ENCODE results near the gene MPIG6B.

The MPIG6B gene

GRCh38 chr6:31750411-31751022 lies 27.3 kb downstream of the MPIG6B start:
- peak; percentile 38 for DNase-seq (ENCODE audit: low read depth)
- H3K4me3 ChIP-seq (ENCODE audit: low read depth, low read length): no peak overlapping the region
- no peak for TF ChIP-seq CTCF (conservative IDR thresholded peaks at IDR 0.05; ENCODE audit: low read depth, low read length)

- TF ChIP-seq CTCF (conservative IDR thresholded peaks at IDR 0.05; ENCODE audit: low read depth, low read length): no peak
- no peak overlapping the region for H3K4me3 ChIP-seq (ENCODE audit: low read depth, low read length)
- DNase-seq (ENCODE audit: low read depth): peak; percentile 75
Measured at GRCh38 chr6:31752739-31753319, 29.7 kb downstream of the MPIG6B start.

GRCh38 chr6:31758281-31758680 lies 35.1 kb downstream of the MPIG6B start:
- no peak overlapping the region for H3K4me3 ChIP-seq (ENCODE audit: low read depth, low read length)
- TF ChIP-seq CTCF (conservative IDR thresholded peaks at IDR 0.05; ENCODE audit: low read depth, low read length): no peak

GRCh38 chr6:31760790-31761189 lies 37.6 kb downstream of the MPIG6B start:
- no peak for DNase-seq (ENCODE audit: low read depth)
- TF ChIP-seq CTCF (conservative IDR thresholded peaks at IDR 0.05; ENCODE audit: low read depth, low read length): no peak
- H3K4me3 ChIP-seq (ENCODE audit: low read depth, low read length): no peak overlapping the region

More at GRCh38 chr6:31758281-31758680, 35.1 kb downstream of the MPIG6B start:
- DNase-seq (ENCODE audit: low read depth): no peak

- no peak for TF ChIP-seq CTCF (conservative IDR thresholded peaks at IDR 0.05; ENCODE audit: low read depth, low read length)
- no peak overlapping the region for H3K4me3 ChIP-seq (ENCODE audit: low read depth, low read length)
Measured at GRCh38 chr6:31761343-31761742, 38.2 kb downstream of the MPIG6B start.

GRCh38 chr6:31762356-31762755 lies 39.2 kb downstream of the MPIG6B start, which contains the start of gene SAPCD1:
Gene SAPCD1 (plus strand): TSS chr6:31762656. CDS start chr6:31763055, 399 bp downstream.
- no peak within 1 kb of the TSS for H3K4me3 ChIP-seq (ENCODE audit: low read depth, low read length)
- TF ChIP-seq CTCF (conservative IDR thresholded peaks at IDR 0.05; ENCODE audit: low read depth, low read length): no peak
- DNase-seq (ENCODE audit: low read depth): no peak

More at GRCh38 chr6:31761343-31761742, 38.2 kb downstream of the MPIG6B start:
- DNase-seq (ENCODE audit: low read depth): no peak
